ENCODE measurements around the gene ACAP3. TPM values are rescaled to one million over a fixed set of nuclear protein-coding genes. Genes with fewer than 3 reads are reported as not detected.

Gene ACAP3
- total and polyA plus RNA-seq, 2 experiments from 2014 or later: 59.1 to 63.6 TPM

- no peak overlapping the region for H3K4me3 ChIP-seq
Observed at GRCh38 chr1:1243807-1244191, 63.9 kb downstream of the ACAP3 start.

GRCh38 chr1:1243266-1243660 lies 64.5 kb downstream of the ACAP3 start:
- Histone ChIP-seq H3K27me3 (peaks cover 18% of the 10 kb centered on the region), H3K4me1 (ENCODE audit: low read depth) (peaks cover 5% of the 10 kb centered on the region), H3K9me3 (ENCODE audit: low read depth) (no peaks in the 10 kb centered on the region), H3K4me3 (no peak overlapping the region), H3K36me3 (no peaks in the 10 kb centered on the region), H3K27ac (no peak overlapping the region)
- no peak for DNase-seq (ENCODE audit: low read depth in 1 of 2, low spot score in 1 of 2)
- no peak for TF ChIP-seq CTCF (IDR thresholded peaks at IDR 0.05; ENCODE audit: low read depth, low read length)

More at GRCh38 chr1:1243807-1244191, 63.9 kb downstream of the ACAP3 start:
- H3K9me3 ChIP-seq (ENCODE audit: low read depth): no peaks in the 10 kb centered on the region
- no peaks in the 10 kb centered on the region for H3K36me3 ChIP-seq
- peaks cover 18% of the 10 kb centered on the region for H3K27me3 ChIP-seq
- H3K4me1 ChIP-seq (ENCODE audit: low read depth): peaks cover 5% of the 10 kb centered on the region
- H3K27ac ChIP-seq: no peak overlapping the region
- DNase-seq (ENCODE audit: low read depth in 1 of 2, low spot score in 1 of 2): no peak
- no peak for TF ChIP-seq CTCF (IDR thresholded peaks at IDR 0.05; ENCODE audit: low read depth, low read length)

- Histone ChIP-seq H3K9me3 (ENCODE audit: low read depth) (no peaks in the 10 kb centered on the region), H3K27me3 (peaks cover 16% of the 10 kb centered on the region), H3K4me3 (no peak overlapping the region), H3K36me3 (no peaks in the 10 kb centered on the region), H3K27ac (no peak overlapping the region), H3K4me1 (ENCODE audit: low read depth) (peaks cover 5% of the 10 kb centered on the region)
- no peak for DNase-seq (ENCODE audit: low read depth in 1 of 2, low spot score in 1 of 2)
- no peak for TF ChIP-seq CTCF (IDR thresholded peaks at IDR 0.05; ENCODE audit: low read depth, low read length)
Observed at GRCh38 chr1:1242461-1243265, 65.1 kb downstream of the ACAP3 start.

Other genes starting within 250 kb of the ACAP3 start
- 0.33 and 1.7 TPM in 2 replicates for gene RNF223, start 233.6 kb downstream of the ACAP3 start, total RNA-seq
- gene RNF223, start 233.6 kb downstream of the ACAP3 start, polyA plus RNA-seq: not detected in 2 replicates
- 21.8 and 36.2 TPM in 2 replicates for gene C1orf159, start 191.8 kb downstream of the ACAP3 start, total RNA-seq
- 17.7 and 21.7 TPM in 2 replicates for gene C1orf159, start 191.8 kb downstream of the ACAP3 start, polyA plus RNA-seq
- not detected in 2 replicates for gene TTLL10, start 134.1 kb downstream of the ACAP3 start, total RNA-seq
- gene TTLL10, start 134.1 kb downstream of the ACAP3 start, polyA plus RNA-seq: 0.31 TPM in 1 of 2 replicates, not detected in the other
- gene TNFRSF18, start 101.3 kb downstream of the ACAP3 start, total RNA-seq: not detected in 2 replicates
- gene TNFRSF18, start 101.3 kb downstream of the ACAP3 start, polyA plus RNA-seq: 0.39 and 0.74 TPM in 2 replicates
- gene TNFRSF4, start 93.8 kb downstream of the ACAP3 start, total RNA-seq: 0.11 TPM in 1 of 2 replicates, not detected in the other
- 0.10 TPM in 1 of 2 replicates, not detected in the other for gene TNFRSF4, start 93.8 kb downstream of the ACAP3 start, polyA plus RNA-seq
- gene SDF4, start 75.9 kb downstream of the ACAP3 start, total RNA-seq: 139 and 148 TPM in 2 replicates
- 172 and 180 TPM in 2 replicates for gene SDF4, start 75.9 kb downstream of the ACAP3 start, polyA plus RNA-seq
- gene B3GALT6, start 75.7 kb downstream of the ACAP3 start, total RNA-seq: 53.1 and 58.9 TPM in 2 replicates
- gene B3GALT6, start 75.7 kb downstream of the ACAP3 start, polyA plus RNA-seq: 56.8 and 69.5 TPM in 2 replicates
- 1.5 TPM in 1 of 2 replicates, not detected in the other for gene C1QTNF12, start 61.2 kb downstream of the ACAP3 start, total RNA-seq
- gene C1QTNF12, start 61.2 kb downstream of the ACAP3 start, polyA plus RNA-seq: not detected in 2 replicates
- gene UBE2J2, start 34.1 kb downstream of the ACAP3 start, total RNA-seq: 64.2 and 70.5 TPM in 2 replicates
- gene UBE2J2, start 34.1 kb downstream of the ACAP3 start, polyA plus RNA-seq: 87.3 and 93.1 TPM in 2 replicates
- 13.0 and 26.5 TPM in 2 replicates for gene SCNN1D, start 27.5 kb downstream of the ACAP3 start, total RNA-seq
- gene SCNN1D, start 27.5 kb downstream of the ACAP3 start, polyA plus RNA-seq: 7.5 and 11.0 TPM in 2 replicates
- 22.1 and 25.0 TPM in 2 replicates for gene PUSL1, start 667 bp upstream of the ACAP3 start, total RNA-seq
- 17.4 and 18.7 TPM in 2 replicates for gene PUSL1, start 667 bp upstream of the ACAP3 start, polyA plus RNA-seq
- gene INTS11, start 16.7 kb upstream of the ACAP3 start, total RNA-seq: 100.0 and 124 TPM in 2 replicates
- gene INTS11, start 16.7 kb upstream of the ACAP3 start, polyA plus RNA-seq: 75.8 and 86.4 TPM in 2 replicates
- 38.5 and 49.3 TPM in 2 replicates for gene CPTP, start 16.9 kb upstream of the ACAP3 start, total RNA-seq
- 33.7 and 38.0 TPM in 2 replicates for gene CPTP, start 16.9 kb upstream of the ACAP3 start, polyA plus RNA-seq
- 0.81 and 1.1 TPM in 2 replicates for gene TAS1R3, start 23.4 kb upstream of the ACAP3 start, total RNA-seq
- 0.32 and 0.70 TPM in 2 replicates for gene TAS1R3, start 23.4 kb upstream of the ACAP3 start, polyA plus RNA-seq
- gene DVL1, start 41.5 kb upstream of the ACAP3 start, total RNA-seq: 78.1 and 105 TPM in 2 replicates
- gene DVL1, start 41.5 kb upstream of the ACAP3 start, polyA plus RNA-seq: 29.1 and 49.2 TPM in 2 replicates
- gene MXRA8, start 50.6 kb upstream of the ACAP3 start, total RNA-seq: 50.4 and 90.1 TPM in 2 replicates
- 42.2 and 58.8 TPM in 2 replicates for gene MXRA8, start 50.6 kb upstream of the ACAP3 start, polyA plus RNA-seq
- 235 and 301 TPM in 2 replicates for gene AURKAIP1, start 67.3 kb upstream of the ACAP3 start, total RNA-seq
- gene AURKAIP1, start 67.3 kb upstream of the ACAP3 start, polyA plus RNA-seq: 252 and 305 TPM in 2 replicates
- gene CCNL2, start 91.4 kb upstream of the ACAP3 start, total RNA-seq: 183 and 230 TPM in 2 replicates
- gene CCNL2, start 91.4 kb upstream of the ACAP3 start, polyA plus RNA-seq: 283 and 301 TPM in 2 replicates
- gene MRPL20, start 99.4 kb upstream of the ACAP3 start, total RNA-seq: 97.6 and 168 TPM in 2 replicates
- gene MRPL20, start 99.4 kb upstream of the ACAP3 start, polyA plus RNA-seq: 204 and 255 TPM in 2 replicates
- gene ANKRD65, start 113.3 kb upstream of the ACAP3 start, total RNA-seq: 0.49 and 0.60 TPM in 2 replicates
- gene ANKRD65, start 113.3 kb upstream of the ACAP3 start, polyA plus RNA-seq: 0.32 and 2.0 TPM in 2 replicates
- 31.5 and 40.4 TPM in 2 replicates for gene VWA1, start 127.8 kb upstream of the ACAP3 start, total RNA-seq
- gene VWA1, start 127.8 kb upstream of the ACAP3 start, polyA plus RNA-seq: 31.5 and 48.1 TPM in 2 replicates
- 0.21 and 0.28 TPM in 2 replicates for gene ATAD3C, start 141.8 kb upstream of the ACAP3 start, total RNA-seq
- 0.49 and 0.53 TPM in 2 replicates for gene ATAD3C, start 141.8 kb upstream of the ACAP3 start, polyA plus RNA-seq
- 28.1 and 37.4 TPM in 2 replicates for gene ATAD3B, start 163.8 kb upstream of the ACAP3 start, total RNA-seq
- gene ATAD3B, start 163.8 kb upstream of the ACAP3 start, polyA plus RNA-seq: 25.8 and 30.2 TPM in 2 replicates
- 61.7 and 79.7 TPM in 2 replicates for gene ATAD3A, start 204.2 kb upstream of the ACAP3 start, total RNA-seq
- gene ATAD3A, start 204.2 kb upstream of the ACAP3 start, polyA plus RNA-seq: 74.8 and 77.9 TPM in 2 replicates
- 8.1 and 26.0 TPM in 2 replicates for gene TMEM240, start 232.7 kb upstream of the ACAP3 start, total RNA-seq
- gene TMEM240, start 232.7 kb upstream of the ACAP3 start, polyA plus RNA-seq: 6.2 and 10.4 TPM in 2 replicates

Data from cardiac muscle cell (in vitro differentiated cells and primary cell).